Measurements from ENCODE around the gene KLHL11. TPM values are rescaled to one million over a fixed set of nuclear protein-coding genes. Genes with fewer than 3 reads are reported as not detected.

Gene KLHL11
- total and polyA plus RNA-seq, 9 of the 15 experiments (the other 6 are each of a cell fraction or from before 2014, with no cell fraction given) = 0.20 to 17.0 (median 10.3) TPM

- FAIRE-seq (no peak), DNase-seq (ENCODE audit: extremely low read depth in 1 of 4, low spot score in 3 of 4) (no peak), ATAC-seq (no peak)
- Histone ChIP-seq H2AFZ (ENCODE audit: low read depth, low read length) (no peak overlapping the region), H3K9ac (ENCODE audit: insufficient read depth in 1 of 2, low read depth in 2 of 2, low read length in 2 of 2) (0 out of 4 replicates have a peak overlapping the region, but pooled peaks of 1 of the 2 experiments have one; percentile 60), H3K4me3 (no peak overlapping the region), H3K9me1 (ENCODE audit: control insufficient read depth, insufficient read depth, low read length) (peaks cover 4% of the 10 kb centered on the region), H3K9me3 (replicated peaks; ENCODE audit: control insufficient read depth, insufficient read depth, low read depth, low read length) (no peaks in the 10 kb centered on the region), H3K79me2 (ENCODE audit: control insufficient read depth, insufficient read depth, low read length) (no peaks in the 10 kb centered on the region), H3K27me3 (ENCODE audit: control insufficient read depth in 2 of 2, insufficient read depth in 2 of 2, low read length in 2 of 2) (no peaks in the 10 kb centered on the region), H3K36me3 (ENCODE audit: control insufficient read depth, insufficient read depth, low read length) (peaks cover 74% of the 10 kb centered on the region), H4K20me1 (replicated peaks; ENCODE audit: control insufficient read depth, insufficient read depth, low read length) (no peaks in the 10 kb centered on the region), H3K4me2 (ENCODE audit: insufficient read depth, low read length) (no peak overlapping the region), H3K4me1 (replicated peaks in 1 of 2; ENCODE audit: control insufficient read depth in 2 of 2, insufficient read depth in 2 of 2, low read length in 2 of 2) (peaks cover 0 to 11% of the 10 kb centered on the region in 2 experiments; a peak in 3 of 5 replicates), H3K27ac (ENCODE audit: extremely low read depth, low read depth, low read length) (no peak overlapping the region)
- POLR2A ChIA-PET = no interaction called here
- CTCF ChIA-PET (ENCODE audit: low intra/inter-chr PET ratio) = no interaction called here
- BruUV-seq (replicated peaks) = no TSS peak
- 88% methylated on average over 10 of the region's 10 CpGs for WGBS (ENCODE audit: insufficient coverage, low coverage, missing lambda C conversion rate)
- in situ Hi-C loops (cut with MboI) = no loop called here
- intact Hi-C loops (cut with micrococcal nuclease) = no loop called here
- no peak for TF ChIP-seq ZNF174 (CRISPR knock-in tag; IDR thresholded peaks at IDR 0.05)
- TF ChIP-seq TEAD1 (CRISPR knock-in tag; IDR thresholded peaks at IDR 0.05) = no peak
- TF ChIP-seq ZBTB26 (CRISPR knock-in tag; IDR thresholded peaks at IDR 0.05) = no peak
- TF ChIP-seq BDP1 (IDR thresholded peaks at IDR 0.05; ENCODE audit: insufficient read depth, insufficient read length) = no peak
- TF ChIP-seq ZNF395 (CRISPR knock-in tag; IDR thresholded peaks at IDR 0.05) = no peak
- TF ChIP-seq HCFC1 (IDR thresholded peaks at IDR 0.05; ENCODE audit: low read depth, low read length) = no peak
- TF ChIP-seq KLF10 (CRISPR knock-in tag; IDR thresholded peaks at IDR 0.05) = no peak
- no peak for TF ChIP-seq TRIM25 (IDR thresholded peaks at IDR 0.05; ENCODE audit: borderline replicate concordance)
- TF ChIP-seq ZNF277 (CRISPR knock-in tag; IDR thresholded peaks at IDR 0.05; ENCODE audit: borderline replicate concordance) = no peak
- TF ChIP-seq KDM2B (CRISPR knock-in tag; IDR thresholded peaks at IDR 0.05) = no peak
- no peak for TF ChIP-seq ZBTB43 (CRISPR knock-in tag; IDR thresholded peaks at IDR 0.05)
- no peak for TF ChIP-seq ILF3 (IDR thresholded peaks at IDR 0.05; ENCODE audit: borderline replicate concordance)
- TF ChIP-seq ZBTB49 (CRISPR knock-in tag; IDR thresholded peaks at IDR 0.05; ENCODE audit: borderline replicate concordance) = no peak
Measured at GRCh38 chr17:41871789-41872188, 6.6 kb upstream of the KLHL11 start.

All from K562 (cell line).